HG03342 (cell line): ENCODE data around the gene NR1D2.

Experiments
- ATAC-seq: cut with Tn5 transposase; IDR thresholded peaks from one replicate; pipeline ENCODE4 v1.9.1; 2021; ENCODE audit warnings: mild to moderate bottlenecking, moderate library complexity; ENCODE audit not compliant: unreplicated experiment

The NR1D2 gene

GRCh38 chr3:23961913-23962312 lies 16.8 kb downstream of the NR1D2 start:
- no peak for ATAC-seq

GRCh38 chr3:23964537-23965235 lies 19.6 kb downstream of the NR1D2 start:
- ATAC-seq = no peak

- ATAC-seq = no peak
These were observed 21.2 kb downstream of the NR1D2 start for GRCh38 chr3:23966328-23966727.

- no peak for ATAC-seq
These were observed 23.5 kb downstream of the NR1D2 start for GRCh38 chr3:23968463-23969184.

- no peak for ATAC-seq
These were observed 24.3 kb downstream of the NR1D2 start for GRCh38 chr3:23969393-23969792.

- no peak for ATAC-seq
These were observed 26.6 kb downstream of the NR1D2 start for GRCh38 chr3:23971684-23972083.

- no peak for ATAC-seq
These were observed 31.5 kb downstream of the NR1D2 start for GRCh38 chr3:23976555-23976954.

- no peak for ATAC-seq
These were observed 34.5 kb downstream of the NR1D2 start for GRCh38 chr3:23979569-23979968.

- no peak for ATAC-seq
These were observed 36.0 kb downstream of the NR1D2 start for GRCh38 chr3:23981136-23981535.

GRCh38 chr3:23981955-23982354 lies 36.9 kb downstream of the NR1D2 start:
- no peak for ATAC-seq

- no peak for ATAC-seq
These were observed 39.8 kb downstream of the NR1D2 start for GRCh38 chr3:23984934-23985333.

- no peak for ATAC-seq
These were observed 40.9 kb downstream of the NR1D2 start for GRCh38 chr3:23985747-23986544.

GRCh38 chr3:23987356-23987755 lies 42.3 kb downstream of the NR1D2 start:
- no peak for ATAC-seq

GRCh38 chr3:23991306-23991682 lies 46.2 kb downstream of the NR1D2 start:
- no peak for ATAC-seq

GRCh38 chr3:23991683-23992628 lies 46.9 kb downstream of the NR1D2 start:
- ATAC-seq = no peak

- no peak for ATAC-seq
These were observed 48.6 kb downstream of the NR1D2 start for GRCh38 chr3:23993556-23994243.

GRCh38 chr3:23994244-23994569 lies 49.1 kb downstream of the NR1D2 start:
- no peak for ATAC-seq

GRCh38 chr3:23995219-23995618 lies 50.1 kb downstream of the NR1D2 start:
- ATAC-seq = no peak

- no peak for ATAC-seq
These were observed 51.0 kb downstream of the NR1D2 start for GRCh38 chr3:23996095-23996524.

- ATAC-seq = peak; percentile 70
These were observed 54.0 kb downstream of the NR1D2 start for GRCh38 chr3:23999012-23999641.
